SK-N-DZ (cell line): Measurements from ENCODE around the gene CNTNAP1.
A peak's percentile ranks its signal among the peaks of the same experiment; 100 is the strongest.

Source experiments
- DNase-seq: peaks from one replicate; pipeline ENCODE4 v3.0.0-alpha.2; 2015; ENCODE audit warnings: low spot score

Gene CNTNAP1

GRCh38 chr17:42670789-42671657 lies 11.3 kb upstream of the CNTNAP1 start:
- DNase-seq: no peak

- DNase-seq: no peak
Observed at GRCh38 chr17:42672038-42672437, 10.3 kb upstream of the CNTNAP1 start.

GRCh38 chr17:42673266-42673884 lies 9.0 kb upstream of the CNTNAP1 start:
- no peak for DNase-seq

GRCh38 chr17:42673885-42674754 lies 8.2 kb upstream of the CNTNAP1 start:
- DNase-seq: no peak

- DNase-seq: no peak
Observed at GRCh38 chr17:42674755-42675347, 7.5 kb upstream of the CNTNAP1 start.

GRCh38 chr17:42675348-42675964 lies 6.9 kb upstream of the CNTNAP1 start:
- no peak for DNase-seq

GRCh38 chr17:42675965-42676423 lies 6.3 kb upstream of the CNTNAP1 start:
- DNase-seq: no peak

GRCh38 chr17:42676424-42677011 lies 5.8 kb upstream of the CNTNAP1 start, which contains the start of gene PLEKHH3:
Gene PLEKHH3, minus strand, starts transcription at chr17:42676994. Its CDS starts 431 bp downstream, at chr17:42676563.
- peak; percentile 71 for DNase-seq

GRCh38 chr17:42677012-42677857 lies 5.1 kb upstream of the CNTNAP1 start:
- peak; percentile 100 for DNase-seq

GRCh38 chr17:42677921-42678781 lies 4.2 kb upstream of the CNTNAP1 start:
- DNase-seq: peak; percentile 98

- peak; percentile 72 for DNase-seq
Observed at GRCh38 chr17:42678951-42679491, 3.3 kb upstream of the CNTNAP1 start.

GRCh38 chr17:42679492-42680330 lies 2.6 kb upstream of the CNTNAP1 start:
- peak; percentile 90 for DNase-seq

- peak; percentile 86 for DNase-seq
Observed at GRCh38 chr17:42680331-42680808, 2.0 kb upstream of the CNTNAP1 start.

GRCh38 chr17:42682722-42683403 lies 532 bp downstream of the CNTNAP1 start:
- DNase-seq: no peak

- no peak for DNase-seq
Observed at GRCh38 chr17:42683407-42684034, 1.2 kb downstream of the CNTNAP1 start.

GRCh38 chr17:42684929-42685556 lies 2.7 kb downstream of the CNTNAP1 start:
- no peak for DNase-seq
